Stimulated activated CD4-positive, alpha-beta T cell treated with anti-CD3 and anti-CD28 coated beads, Interleukin-2, amount 100 ng/mL, for 48 hours (primary cell): ENCODE results near the gene HERC3.

Experiments
- DNase-seq, 2 donors: peaks; one replicate each; pipeline ENCODE4 v3.0.0-alpha.2; 2020

Gene HERC3

GRCh38 chr4:88591787-88592599 is at the start of gene HERC3:
HERC3 (plus strand) TSS chr4:88592480; CDS start chr4:88605824, 13,344 bp downstream.
- DNase-seq: peak; percentile 79 to 86

GRCh38 chr4:88549815-88550214 is 42.5 kb upstream of the HERC3 start:
- DNase-seq: no peak

DNA sequence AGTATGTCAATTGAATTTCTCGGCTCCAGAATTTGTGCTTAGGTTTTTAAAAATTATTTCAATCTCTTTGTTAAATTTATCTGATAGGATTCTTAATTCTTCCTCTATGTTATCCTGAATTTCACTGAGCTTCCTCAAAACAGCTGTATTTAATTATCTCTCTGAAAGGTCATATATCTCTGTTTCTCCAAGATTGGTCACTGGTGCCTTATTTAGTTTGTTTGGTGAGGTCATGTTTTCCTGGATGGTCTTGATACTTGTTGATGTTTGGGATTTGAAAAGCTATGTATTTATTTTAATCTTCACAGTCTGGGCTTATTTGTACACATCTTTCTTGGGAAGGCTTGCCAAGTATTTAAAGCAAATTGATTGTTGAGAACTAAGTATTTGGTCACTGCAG is 24.7 kb upstream of the HERC3 start:
- DNase-seq: no peak

DNA sequence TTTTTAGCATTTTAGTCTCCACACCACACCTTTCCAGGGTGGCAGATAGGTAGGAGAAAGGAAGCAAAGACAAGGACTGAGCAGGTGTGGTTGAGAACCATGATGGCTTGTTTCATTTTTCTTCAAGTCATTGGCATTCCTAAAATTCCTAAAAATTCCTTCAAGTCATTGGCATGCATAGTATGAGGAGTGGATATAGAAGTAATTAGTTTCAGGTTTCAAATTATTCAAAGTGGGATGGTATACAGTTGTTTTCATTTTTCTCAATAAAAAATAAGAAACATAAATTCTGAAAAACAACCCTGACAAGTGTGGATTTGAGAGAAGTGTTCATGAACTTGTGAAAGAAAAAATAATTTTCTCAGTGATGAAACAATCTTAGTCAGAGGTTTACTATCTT is 22.3 kb upstream of the HERC3 start:
- no peak for DNase-seq

DNA sequence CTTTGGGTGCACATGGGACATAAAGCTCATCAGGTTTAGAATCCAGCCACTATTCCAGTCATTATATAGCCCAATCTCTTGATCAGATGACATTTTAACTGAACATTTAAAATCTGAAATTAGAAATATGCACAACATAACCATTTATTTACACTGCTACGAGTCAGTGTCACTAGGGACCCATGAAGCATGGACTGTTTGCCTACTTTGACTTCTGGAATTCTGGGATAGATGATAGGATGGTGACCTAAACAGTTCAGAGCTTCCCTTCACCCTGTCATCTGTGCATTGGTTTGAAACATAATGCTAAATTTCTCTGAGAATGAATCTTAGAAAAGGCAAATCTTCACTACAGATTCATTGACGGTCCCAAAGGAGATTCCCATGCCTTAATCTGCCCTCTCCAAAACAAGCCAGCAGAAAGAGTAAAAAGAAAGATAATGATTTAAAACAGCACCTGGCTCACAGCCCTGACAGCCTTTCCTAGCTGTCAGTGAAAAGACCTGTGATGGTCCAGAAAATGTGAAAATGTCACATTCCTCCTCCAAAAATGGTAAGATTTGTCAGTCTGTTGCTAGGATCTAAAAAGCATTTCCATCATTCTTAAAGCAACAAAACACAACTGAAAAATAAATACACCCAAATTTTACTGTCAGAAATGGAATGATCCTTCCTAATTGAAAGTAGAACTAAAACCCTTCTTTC is 18.9 kb upstream of the HERC3 start:
- no peak for DNase-seq

DNA sequence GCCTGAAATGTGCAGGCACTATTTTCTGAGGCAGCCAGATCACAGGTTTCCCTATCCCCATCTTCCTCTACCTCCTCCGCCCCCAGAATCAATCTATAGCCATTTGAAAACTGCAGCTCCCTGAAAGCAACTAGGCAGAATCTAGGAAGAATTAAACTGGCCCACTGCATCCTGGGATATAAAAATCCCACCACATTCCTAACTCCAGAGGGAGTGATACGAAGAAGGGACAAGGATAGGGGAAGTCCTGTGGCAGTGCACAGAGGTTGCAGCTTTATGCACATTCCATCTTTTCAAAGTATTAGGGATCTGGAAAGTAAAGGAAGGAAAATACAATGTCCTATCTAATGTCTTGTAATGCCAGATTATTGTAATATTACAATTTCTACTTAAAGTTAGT is 18.3 kb upstream of the HERC3 start:
- DNase-seq: no peak

- no peak for DNase-seq
Measured at GRCh38 chr4:88575186-88575585, 17.1 kb upstream of the HERC3 start.

DNA sequence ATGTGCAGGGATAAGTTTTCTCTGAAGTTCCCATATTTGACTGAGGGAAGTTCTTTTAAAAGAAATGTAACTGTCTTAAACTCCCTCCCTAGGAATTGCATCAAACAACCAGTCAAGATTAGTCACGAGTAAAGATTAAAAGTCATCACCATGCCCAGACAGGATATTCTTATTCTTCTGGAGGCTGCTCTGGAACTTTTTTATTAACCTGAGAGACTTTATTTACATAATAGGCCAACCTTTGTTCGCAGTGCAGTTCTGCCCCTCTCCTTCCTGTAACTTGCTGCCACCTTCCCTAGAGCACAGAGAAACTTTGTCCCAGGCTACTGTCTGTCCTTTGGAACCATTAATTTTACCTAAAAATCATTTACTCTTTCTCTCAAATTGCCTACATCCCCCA is 9.8 kb upstream of the HERC3 start:
- DNase-seq: no peak

GRCh38 chr4:88583631-88584470 is 8.4 kb upstream of the HERC3 start:
- no peak for DNase-seq

GRCh38 chr4:88584471-88584900 is 7.8 kb upstream of the HERC3 start:
- DNase-seq: no peak

DNA sequence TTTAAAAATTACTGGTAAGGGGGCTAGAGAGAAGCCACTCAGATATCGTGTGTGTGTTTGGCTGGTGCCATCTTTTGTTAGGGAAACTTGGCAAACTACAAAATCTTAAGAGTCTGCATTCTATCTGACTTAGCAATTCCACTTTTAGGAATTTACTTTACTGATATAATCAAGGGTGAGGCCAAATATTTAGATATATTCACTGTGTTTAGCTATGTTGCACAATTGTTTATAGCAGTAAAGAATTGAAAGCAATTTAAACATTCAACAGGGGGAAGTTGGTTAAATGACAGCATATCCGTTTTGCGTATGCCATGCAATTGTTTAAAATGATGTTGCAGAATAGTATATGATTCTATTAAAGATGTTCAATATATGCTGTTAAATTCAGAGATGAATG is 6.4 kb upstream of the HERC3 start:
- no peak for DNase-seq

- DNase-seq: no peak
Measured at GRCh38 chr4:88587306-88587705, 5.0 kb upstream of the HERC3 start.

GRCh38 chr4:88592600-88593448 is 544 bp downstream of the HERC3 start:
- peak; percentile 69 to 79 for DNase-seq

DNA sequence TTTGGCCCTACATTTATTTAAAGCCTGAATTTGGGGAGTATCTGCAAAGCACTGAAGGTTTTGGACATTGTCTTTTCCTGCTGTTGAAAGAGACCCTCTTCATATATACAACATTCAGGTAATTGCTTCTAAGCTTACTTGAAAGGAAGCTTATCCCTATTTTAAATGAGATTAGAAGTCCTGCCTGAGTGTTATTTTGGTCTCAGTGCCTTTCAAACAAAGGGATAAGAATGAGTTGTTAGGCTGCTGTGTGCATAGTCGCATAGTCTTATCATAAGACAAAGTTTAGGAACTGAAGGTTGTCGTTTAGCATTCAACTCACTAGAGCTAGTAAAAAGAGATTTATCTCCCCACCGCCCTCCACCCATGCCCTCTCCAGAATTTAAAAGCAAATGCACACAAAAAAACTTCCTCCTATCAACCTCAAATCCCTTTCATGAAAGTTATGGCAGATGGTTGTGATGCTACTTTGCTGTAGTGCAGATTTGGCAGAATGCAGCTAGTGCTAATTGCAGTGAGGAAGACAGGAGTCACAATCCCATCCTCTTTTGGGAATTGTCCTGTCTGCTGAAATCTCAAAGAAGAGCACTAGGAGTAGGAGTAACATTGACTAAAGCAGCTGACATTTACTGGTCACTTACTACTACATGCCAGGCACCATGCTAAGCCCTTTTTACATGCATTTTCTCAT is 5.8 kb downstream of the HERC3 start:
- DNase-seq: no peak

DNA sequence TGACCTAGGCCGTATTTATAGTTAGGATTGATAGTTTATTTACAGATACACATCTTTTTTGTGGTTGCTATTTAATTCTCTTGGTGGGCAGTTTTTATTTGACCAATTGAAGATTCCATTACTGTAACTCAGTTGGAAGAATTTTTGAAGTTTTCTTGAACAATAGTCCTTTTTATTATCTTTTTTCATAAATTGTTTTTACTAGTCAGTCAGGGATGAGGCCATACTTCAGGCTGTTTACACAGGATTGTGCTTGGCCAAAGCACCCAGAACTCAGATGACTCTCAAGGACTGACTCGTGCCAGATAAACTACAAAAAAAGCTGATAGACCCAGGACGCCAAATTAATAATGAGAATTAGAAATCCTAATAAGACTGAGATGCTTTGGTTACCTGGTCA is 7.0 kb downstream of the HERC3 start:
- no peak for DNase-seq

DNA sequence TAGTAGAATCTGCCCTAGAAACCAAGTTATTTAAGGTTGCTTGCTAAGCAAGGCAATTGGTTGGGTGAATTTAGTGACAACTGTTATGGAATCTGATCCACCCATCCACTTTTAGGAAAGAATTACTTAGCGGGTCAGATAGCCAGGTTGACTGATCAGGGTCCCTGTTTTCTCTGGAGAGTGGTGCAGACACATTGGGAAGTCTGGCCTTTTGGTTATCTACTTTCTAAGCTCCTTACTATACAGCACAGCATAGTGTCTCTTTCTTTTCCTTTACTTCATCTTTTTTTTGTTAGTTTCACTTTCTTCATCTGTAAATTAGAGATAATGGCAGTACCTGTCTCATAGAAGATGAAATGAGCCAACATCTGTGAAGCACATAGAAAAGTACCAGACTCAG is 7.4 kb downstream of the HERC3 start:
- DNase-seq: no peak

DNA sequence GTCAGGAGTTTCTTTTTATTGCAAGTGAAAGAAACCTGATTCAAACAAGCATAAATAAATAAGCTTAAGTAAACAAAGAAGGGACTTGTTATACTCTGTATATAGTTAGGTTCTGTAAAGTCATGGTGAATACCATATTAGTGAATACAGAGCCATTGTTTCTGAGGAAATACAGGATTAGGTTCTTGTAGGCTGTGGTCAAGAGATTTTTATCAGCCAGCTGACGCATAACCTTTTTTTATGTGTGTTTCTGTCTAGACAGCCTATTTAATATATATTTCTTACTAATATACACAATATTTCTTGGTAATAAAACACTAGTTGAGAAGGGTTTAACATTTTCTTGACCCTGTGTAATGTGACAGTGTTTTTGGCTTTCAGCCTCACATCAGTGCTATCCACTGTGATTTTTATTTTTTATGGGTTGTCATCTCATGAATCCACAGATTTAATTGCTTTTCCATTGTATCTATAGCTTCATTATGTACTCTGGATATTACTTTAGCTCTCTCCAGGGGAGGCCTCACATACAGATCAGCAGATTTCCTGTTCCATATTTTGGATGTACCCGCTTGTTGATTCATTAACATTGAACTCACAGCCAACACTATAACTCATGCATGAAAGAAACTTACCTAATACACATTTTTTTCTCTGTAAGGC is 8.0 kb downstream of the HERC3 start:
- no peak for DNase-seq

- no peak for DNase-seq
Measured at GRCh38 chr4:88604978-88605678, 12.8 kb downstream of the HERC3 start.

DNA sequence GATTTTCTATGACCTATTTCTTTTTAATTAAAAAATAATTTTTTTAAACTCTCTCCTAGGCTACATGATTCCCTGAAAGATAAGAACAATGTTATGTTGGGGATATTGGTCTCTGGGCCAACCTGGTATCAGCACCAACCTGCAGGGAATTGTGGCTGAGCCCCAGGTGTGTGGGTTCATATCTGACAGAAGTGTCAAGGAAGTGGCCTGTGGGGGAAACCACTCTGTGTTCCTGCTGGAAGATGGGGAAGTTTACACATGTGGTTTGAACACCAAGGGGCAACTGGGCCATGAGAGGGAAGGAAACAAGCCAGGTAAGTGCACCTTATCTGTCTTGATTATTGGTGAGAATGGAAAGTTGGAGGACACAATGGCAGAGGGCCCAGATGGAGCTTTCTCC is 13.5 kb downstream of the HERC3 start:
- DNase-seq: no peak

DNA sequence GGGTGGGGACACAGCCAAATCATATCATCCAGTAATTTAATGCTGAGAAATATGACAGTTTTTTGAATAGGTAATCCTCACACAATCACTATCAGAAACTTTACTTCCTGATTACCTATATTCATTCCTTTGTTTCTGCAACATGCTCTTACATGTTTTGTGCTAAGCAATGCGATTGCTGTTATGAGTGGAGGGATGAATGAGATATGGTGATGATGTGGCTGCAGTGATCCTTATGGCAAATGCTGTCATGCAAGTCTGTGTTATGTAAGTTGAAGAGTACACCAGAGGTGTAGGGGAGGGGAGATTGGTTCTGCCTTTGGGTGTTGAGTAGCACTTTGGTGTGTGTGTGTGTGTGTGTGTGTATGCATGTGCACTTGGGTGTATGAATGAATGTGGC is 14.6 kb downstream of the HERC3 start:
- no peak for DNase-seq

DNA sequence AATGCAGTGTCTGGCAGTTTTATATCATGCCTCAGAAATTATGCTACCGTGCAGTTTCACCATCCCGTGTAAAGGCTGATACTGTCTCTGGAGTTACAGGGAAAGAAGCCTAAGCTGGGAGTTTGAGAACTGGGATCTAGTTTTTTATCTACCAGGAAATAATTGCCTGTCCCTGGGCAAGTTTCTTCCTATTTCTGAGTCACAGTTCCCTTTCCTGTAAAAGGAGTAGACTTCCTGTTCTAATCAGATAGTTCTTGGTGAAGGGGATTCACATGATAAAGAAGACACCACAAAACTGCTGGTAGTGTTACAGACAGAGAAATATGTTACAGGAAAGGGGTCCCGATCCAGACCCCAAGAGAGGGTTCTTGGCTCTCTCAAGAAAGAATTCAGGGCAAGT is 17.1 kb downstream of the HERC3 start:
- no peak for DNase-seq
